Mesenchymal stem cell (in vitro differentiated cells and primary cell): ENCODE results near the gene IBTK.
A peak's percentile ranks its signal among the peaks of the same experiment; 100 is the strongest.

ENCODE experiments used
- DNase-seq: peaks from one replicate; pipeline ENCODE4 v3.0.0-alpha.2; 2013
- H2AFZ ChIP-seq: one replicate; pipeline ENCODE4 v1.6.1; 2013; ENCODE audit warnings: low read depth, mild to moderate bottlenecking, control low read depth, inconsistent platforms, low read length, moderate library complexity
- H2AK5ac ChIP-seq: 2 replicates; pipeline ENCODE4 v1.6.1; 2013; ENCODE audit warnings: low read length, moderate library complexity, mild to moderate bottlenecking, inconsistent platforms; ENCODE audit not compliant: severe bottlenecking
- H2BK120ac ChIP-seq: one replicate; pipeline ENCODE4 v1.6.1; 2013; ENCODE audit warnings: low read depth, mild to moderate bottlenecking, inconsistent platforms, low read length, moderate library complexity
- H2BK12ac ChIP-seq, 2 experiments: one replicate each; pipeline ENCODE4 v1.6.1; 2013; ENCODE audit warnings: inconsistent platforms in 2 of 2, low read length in 2 of 2, mild to moderate bottlenecking in 2 of 2, moderate library complexity in 2 of 2, control low read depth in 1 of 2
- H2BK15ac ChIP-seq: one replicate; pipeline ENCODE4 v1.6.1; 2013; ENCODE audit warnings: mild to moderate bottlenecking, low read depth, inconsistent platforms; ENCODE audit not compliant: poor library complexity, severe bottlenecking
- H2BK5ac ChIP-seq: 2 replicates; pipeline ENCODE4 v1.6.1; 2013; ENCODE audit warnings: low read depth, mild to moderate bottlenecking, low read length, control low read depth, inconsistent platforms; ENCODE audit not compliant: poor library complexity, severe bottlenecking
- H3K14ac ChIP-seq, 2 experiments: one replicate each; pipeline ENCODE4 v1.6.1; 2013; ENCODE audit warnings: inconsistent platforms in 2 of 2, low read length in 2 of 2, control low read depth in 1 of 2, mild to moderate bottlenecking in 1 of 2, moderate library complexity in 1 of 2
- H3K18ac ChIP-seq, 2 experiments: one replicate each; pipeline ENCODE4 v1.6.1; 2013; ENCODE audit warnings: inconsistent platforms in 2 of 2, low read length in 2 of 2, control low read depth in 1 of 2, low read depth in 1 of 2, mild to moderate bottlenecking in 1 of 2
- H3K23ac ChIP-seq, 2 experiments: one replicate each; pipeline ENCODE4 v1.6.1; 2013; ENCODE audit warnings: inconsistent platforms in 2 of 2, low read length in 2 of 2, mild to moderate bottlenecking in 2 of 2, moderate library complexity in 2 of 2, control low read depth in 1 of 2
- H3K27ac ChIP-seq: 2 replicates; pipeline ENCODE4 v1.5.1; 2013; ENCODE audit warnings: mild to moderate bottlenecking, moderate library complexity, low read length, control low read depth, inconsistent platforms; ENCODE audit not compliant: poor library complexity, severe bottlenecking
- H3K27me3 ChIP-seq, 2 experiments: 2 replicates each; pipeline versions ENCODE4 v1.6.1 to v1.7.0; 2013; ENCODE audit warnings: low read length in 2 of 2, mild to moderate bottlenecking in 2 of 2, moderate library complexity in 2 of 2, control low read depth in 1 of 2, inconsistent platforms in 1 of 2; ENCODE audit not compliant: control insufficient read depth in 1 of 2, insufficient read depth in 1 of 2
- H3K36me3 ChIP-seq, 2 experiments: 2 replicates each; pipeline versions ENCODE4 v1.6.1 to v1.7.0; 2013; ENCODE audit warnings: low read length in 2 of 2, control low read depth in 1 of 2, inconsistent platforms in 1 of 2, low read depth in 1 of 2, mild to moderate bottlenecking in 1 of 2; ENCODE audit not compliant: insufficient read depth in 2 of 2, control insufficient read depth in 1 of 2
- H3K4ac ChIP-seq, 2 experiments: one replicate each; pipeline ENCODE4 v1.6.1; 2013; ENCODE audit warnings: inconsistent platforms in 2 of 2, low read length in 2 of 2, mild to moderate bottlenecking in 2 of 2, moderate library complexity in 2 of 2, control low read depth in 1 of 2, low read depth in 1 of 2
- H3K4me1 ChIP-seq: 2 replicates; pipeline ENCODE4 v1.6.1; 2013; ENCODE audit warnings: low read depth, low read length, control low read depth; ENCODE audit not compliant: control insufficient read depth, insufficient read depth
- H3K4me2 ChIP-seq: 2 replicates; pipeline ENCODE4 v1.6.1; 2013; ENCODE audit warnings: low read length, mild to moderate bottlenecking, inconsistent platforms; ENCODE audit not compliant: poor library complexity, severe bottlenecking
- H3K4me3 ChIP-seq, 2 experiments: 2 replicates each; pipeline versions ENCODE4 v1.5.1 to v1.7.0; 2013; ENCODE audit warnings: low read length in 2 of 2, mild to moderate bottlenecking in 2 of 2, control low read depth in 1 of 2, low read depth in 1 of 2; ENCODE audit not compliant: insufficient read depth in 1 of 2
- H3K79me1 ChIP-seq: replicated peaks from 2 replicates; pipeline ENCODE4 v1.6.1; 2013; ENCODE audit warnings: mild to moderate bottlenecking, control low read depth, low read length, inconsistent platforms; ENCODE audit not compliant: poor library complexity, severe bottlenecking
- H3K9ac ChIP-seq: 2 replicates; pipeline ENCODE4 v1.7.0; 2013; ENCODE audit warnings: mild to moderate bottlenecking, low read length, moderate library complexity
- H3K9me3 ChIP-seq: 2 replicates; pipeline ENCODE4 v1.7.0; 2013; ENCODE audit warnings: mild to moderate bottlenecking, low read length; ENCODE audit not compliant: control insufficient read depth
- H4K8ac ChIP-seq: one replicate; pipeline ENCODE4 v1.6.1; 2013; ENCODE audit warnings: inconsistent platforms, mild to moderate bottlenecking, low read length, moderate library complexity
- H4K91ac ChIP-seq: one replicate; pipeline ENCODE4 v1.6.1; 2013; ENCODE audit warnings: mild to moderate bottlenecking, low read length, inconsistent platforms
- WGBS: methylation state at CpG from one replicate; pipeline ENCODE4 v1.1.7; 2013; ENCODE audit warnings: mixed read lengths; 5-methylcytosine and 5-hydroxymethylcytosine counted together

Gene IBTK

GRCh38 chr6:82217018-82217586, 30.4 kb downstream of the IBTK start:
- WGBS = 75% methylated on average over 1 of the region's 1 CpG

GRCh38 chr6:82216549-82216948, 31.0 kb downstream of the IBTK start:
- Histone ChIP-seq H3K27me3 (no peaks in the 10 kb centered on the region), H3K27ac (no peak overlapping the region), H2BK12ac (no peak overlapping the region), H3K4me1 (no peaks in the 10 kb centered on the region), H3K14ac (no peak overlapping the region), H3K36me3 (peaks cover 18 to 93% of the 10 kb centered on the region in 2 experiments), H3K79me1 (peaks cover 13% of the 10 kb centered on the region), H2BK15ac (no peak overlapping the region), H2AFZ (no peak overlapping the region), H4K8ac (no peak overlapping the region), H2BK120ac (no peak overlapping the region), H3K18ac (no peak overlapping the region), H3K4me2 (no peak overlapping the region), H2BK5ac (no peak overlapping the region), H2AK5ac (no peak overlapping the region), H3K23ac (no peak overlapping the region), H3K9ac (no peak overlapping the region), H4K91ac (no peak overlapping the region), H3K9me3 (no peaks in the 10 kb centered on the region), H3K4ac (no peak overlapping the region), H3K4me3 (no peak overlapping the region)
- WGBS = no CpG with 5 or more reads among the region's 2 CpGs
- peak; percentile 12 for DNase-seq

More at GRCh38 chr6:82217018-82217586, 30.4 kb downstream of the IBTK start:
- Histone ChIP-seq H3K14ac (no peak overlapping the region), H3K4me2 (no peak overlapping the region), H3K4me1 (no peaks in the 10 kb centered on the region), H3K27ac (no peak overlapping the region), H3K36me3 (peaks cover 15 to 94% of the 10 kb centered on the region in 2 experiments), H2BK15ac (no peak overlapping the region), H3K4ac (no peak overlapping the region), H4K8ac (no peak overlapping the region), H3K9me3 (no peaks in the 10 kb centered on the region), H3K23ac (no peak overlapping the region), H3K4me3 (no peak overlapping the region), H3K79me1 (peaks cover 12% of the 10 kb centered on the region), H2BK12ac (no peak overlapping the region), H2AK5ac (no peak overlapping the region), H3K9ac (no peak overlapping the region), H4K91ac (no peak overlapping the region), H2BK5ac (no peak overlapping the region), H2AFZ (no peak overlapping the region), H3K27me3 (no peaks in the 10 kb centered on the region), H2BK120ac (no peak overlapping the region), H3K18ac (no peak overlapping the region)
- DNase-seq = no peak

GRCh38 chr6:82211326-82211725, 36.2 kb downstream of the IBTK start:
- H2BK12ac ChIP-seq = no peak overlapping the region
- no peak for DNase-seq
- no peak overlapping the region for H3K18ac ChIP-seq
- no peak overlapping the region for H4K8ac ChIP-seq
- no peak overlapping the region for H3K27ac ChIP-seq
- peaks cover 16 to 90% of the 10 kb centered on the region in 2 experiments for H3K36me3 ChIP-seq
- no peak overlapping the region for H3K23ac ChIP-seq
- H2AFZ ChIP-seq = no peak overlapping the region
- H2BK5ac ChIP-seq = no peak overlapping the region
- H3K4me2 ChIP-seq = no peak overlapping the region
- no CpG with 5 or more reads among the region's 2 CpGs for WGBS
- no peak overlapping the region for H3K4me3 ChIP-seq
- H3K14ac ChIP-seq = no peak overlapping the region
- no peak overlapping the region for H2BK120ac ChIP-seq
- no peaks in the 10 kb centered on the region for H3K4me1 ChIP-seq
- H2AK5ac ChIP-seq = no peak overlapping the region
- no peak overlapping the region for H4K91ac ChIP-seq
- peaks cover 12% of the 10 kb centered on the region for H3K79me1 ChIP-seq
- no peaks in the 10 kb centered on the region for H3K9me3 ChIP-seq
- H2BK15ac ChIP-seq = no peak overlapping the region
- H3K27me3 ChIP-seq = no peaks in the 10 kb centered on the region
- H3K9ac ChIP-seq = no peak overlapping the region
- H3K4ac ChIP-seq = no peak overlapping the region

GRCh38 chr6:82208913-82209312, 38.6 kb downstream of the IBTK start:
- Histone ChIP-seq H3K18ac (no peak overlapping the region), H3K14ac (no peak overlapping the region), H3K36me3 (peaks cover 15 to 89% of the 10 kb centered on the region in 2 experiments), H2BK15ac (no peak overlapping the region), H2BK12ac (no peak overlapping the region), H3K27ac (no peak overlapping the region), H3K4me2 (no peak overlapping the region), H3K4me3 (no peak overlapping the region), H3K4ac (no peak overlapping the region), H3K79me1 (peaks cover 11% of the 10 kb centered on the region), H2BK5ac (no peak overlapping the region), H3K9ac (no peak overlapping the region), H3K9me3 (no peaks in the 10 kb centered on the region), H4K8ac (no peak overlapping the region), H2BK120ac (no peak overlapping the region), H3K27me3 (no peaks in the 10 kb centered on the region), H4K91ac (no peak overlapping the region), H3K23ac (no peak overlapping the region), H3K4me1 (no peaks in the 10 kb centered on the region), H2AFZ (no peak overlapping the region), H2AK5ac (no peak overlapping the region)
- DNase-seq = no peak
- WGBS = 94% methylated on average over 4 of the region's 4 CpGs
